K562 (cell line): ENCODE results near the gene SDF4. TPM values are rescaled to one million over a fixed set of nuclear protein-coding genes. Genes with fewer than 3 reads are reported as not detected.

ENCODE experiments used
- COPS2 ChIP-seq: fragments of 450-650 bp; conservative IDR thresholded peaks from 2 replicates; pipeline ENCODE4 v1.6.1; 2016; ENCODE audit warnings: mild to moderate bottlenecking, moderate library complexity
- FOXK1 ChIP-seq: sonication (generic); formaldehyde crosslinking; IDR thresholded peaks from 2 replicates; pipeline ENCODE4 v1.8.0; 2022; ENCODE audit warnings: missing genetic modification reagents, mild to moderate bottlenecking, borderline replicate concordance
- GTF2A2 ChIP-seq: IDR thresholded peaks from 2 replicates; pipeline ENCODE4 v1.6.1; 2016; ENCODE audit warnings: mild to moderate bottlenecking, missing genetic modification characterization, missing compliant biosample characterization
- IFI16 ChIP-seq: fragments of 250-450 bp; sonication (Bioruptor Pico); IDR thresholded peaks from 2 replicates; pipeline ENCODE4 v2.1.2; 2022; ENCODE audit warnings: mild to moderate bottlenecking, inconsistent platforms
- KAT8 ChIP-seq: fragments of 450-650 bp; IDR thresholded peaks from 2 replicates; pipeline ENCODE4 v1.6.1; 2016; ENCODE audit warnings: low read depth, mild to moderate bottlenecking
- MCM3 ChIP-seq: fragments of 450-650 bp; IDR thresholded peaks from 2 replicates; pipeline ENCODE4 v1.6.1; 2016
- NR1H2 ChIP-seq: sonication (generic); formaldehyde crosslinking; IDR thresholded peaks from 2 replicates; pipeline ENCODE4 v1.4.0; 2020; ENCODE audit warnings: mild to moderate bottlenecking, missing genetic modification reagents
- RFX7 ChIP-seq: fragments of 250-450 bp; sonication (Bioruptor Pico); IDR thresholded peaks from 2 replicates; pipeline ENCODE4 v1.5.1; 2021; ENCODE audit warnings: mild to moderate bottlenecking
- RHOXF2B ChIP-seq: fragments of 250-450 bp; sonication (Bioruptor Pico); conservative IDR thresholded peaks from 2 replicates; pipeline ENCODE4 v1.5.1; 2021
- ZFP30 ChIP-seq: fragments of 250-450 bp; sonication (Bioruptor Pico); IDR thresholded peaks from 2 replicates; pipeline ENCODE4 v1.8.0; 2022; ENCODE audit warnings: moderate library complexity, mild to moderate bottlenecking, inconsistent platforms, borderline replicate concordance
- ZNF174 ChIP-seq: fragments of 250-450 bp; sonication (Bioruptor Pico); IDR thresholded peaks from 2 replicates; pipeline ENCODE4 v1.4.0; 2020; ENCODE audit warnings: mild to moderate bottlenecking
- ZNF57 ChIP-seq: fragments of 450-650 bp; formaldehyde crosslinking; IDR thresholded peaks from 2 replicates; pipeline ENCODE4 v1.4.0; 2020; ENCODE audit warnings: mild to moderate bottlenecking, moderate library complexity
- polyA plus RNA-seq, 8 experiments: library from polyadenylated mRNA; depleted of rRNA in 4 of 8; stranded (reverse) in 5 of 8; unstranded in 3 of 8; fragments of >200 nt; fragmentation: Nextera tagmentation in 2 of 8; fragmentation: Illumina TruSeq in 1 of 8; extraction: Ambion mirVana in 2 of 8; extraction: Trizol in 1 of 8; gene quantifications; 2 replicates each; pipeline versions ENCODE4 v1.2.1 to v1.2.3, GENCODE V29; 2011 to 2014; ENCODE audit warnings: inconsistent platforms in 1 of 8, missing spikeins in 1 of 8
- total RNA-seq, 7 experiments: library from RNA; depleted of rRNA in 6 of 7; stranded (reverse); fragments of >200 nt in 6 of 7; fragmentation: Illumina TruSeq in 2 of 7; extraction: Trizol in 2 of 7; gene quantifications; 2 replicates each; pipeline versions ENCODE4 v1.2.1 to v1.2.3, GENCODE V29; 2011 to 2021; ENCODE audit warnings: low replicate concordance in 1 of 7
- TF ChIP-seq, protein P1 (sequence below): fragments of 450-650 bp; IDR thresholded peaks from 2 replicates; pipeline ENCODE4 v1.6.1; 2016; ENCODE audit warnings: missing biosample characterization, missing genetic modification characterization
- TF ChIP-seq, protein P2 (sequence below): fragments of 450-650 bp; IDR thresholded peaks from 2 replicates; pipeline ENCODE4 v1.6.1; 2016; ENCODE audit warnings: borderline replicate concordance
- TF ChIP-seq, protein P3 (sequence below): fragments of 450-650 bp; IDR thresholded peaks from 2 replicates; pipeline ENCODE4 v1.7.0; 2016; ENCODE audit warnings: borderline replicate concordance
- TF ChIP-seq, protein P4 (sequence below): sonication (generic); formaldehyde crosslinking; IDR thresholded peaks from 2 replicates; pipeline ENCODE4 v1.8.0; 2022; ENCODE audit warnings: mild to moderate bottlenecking, missing genetic modification reagents
- TF ChIP-seq, protein P5 (sequence below), 3 experiments: IDR thresholded peaks in 2 of 3; conservative IDR thresholded peaks in 1 of 3; 2 replicates each; pipeline ENCODE4 v1.5.1; 2011 to 2012; ENCODE audit warnings: low read length in 3 of 3, mild to moderate bottlenecking in 3 of 3, control low read depth in 2 of 3, improper control_type of control experiment in 1 of 3, inconsistent platforms in 1 of 3, low read depth in 1 of 3, mixed read lengths in 1 of 3, moderate library complexity in 1 of 3; ENCODE audit not compliant: insufficient read depth in 2 of 3
- TF ChIP-seq, protein P6 (sequence below): sonication (generic); formaldehyde crosslinking; IDR thresholded peaks from 2 replicates; pipeline ENCODE4 v1.4.0; 2020; ENCODE audit warnings: mild to moderate bottlenecking, missing genetic modification reagents

The SDF4 gene
- total and polyA plus RNA-seq, 9 of the 15 experiments (the other 6 are each of a cell fraction or from before 2014, with no cell fraction given): 0.35 to 160 (median 65.2) TPM

DNA sequence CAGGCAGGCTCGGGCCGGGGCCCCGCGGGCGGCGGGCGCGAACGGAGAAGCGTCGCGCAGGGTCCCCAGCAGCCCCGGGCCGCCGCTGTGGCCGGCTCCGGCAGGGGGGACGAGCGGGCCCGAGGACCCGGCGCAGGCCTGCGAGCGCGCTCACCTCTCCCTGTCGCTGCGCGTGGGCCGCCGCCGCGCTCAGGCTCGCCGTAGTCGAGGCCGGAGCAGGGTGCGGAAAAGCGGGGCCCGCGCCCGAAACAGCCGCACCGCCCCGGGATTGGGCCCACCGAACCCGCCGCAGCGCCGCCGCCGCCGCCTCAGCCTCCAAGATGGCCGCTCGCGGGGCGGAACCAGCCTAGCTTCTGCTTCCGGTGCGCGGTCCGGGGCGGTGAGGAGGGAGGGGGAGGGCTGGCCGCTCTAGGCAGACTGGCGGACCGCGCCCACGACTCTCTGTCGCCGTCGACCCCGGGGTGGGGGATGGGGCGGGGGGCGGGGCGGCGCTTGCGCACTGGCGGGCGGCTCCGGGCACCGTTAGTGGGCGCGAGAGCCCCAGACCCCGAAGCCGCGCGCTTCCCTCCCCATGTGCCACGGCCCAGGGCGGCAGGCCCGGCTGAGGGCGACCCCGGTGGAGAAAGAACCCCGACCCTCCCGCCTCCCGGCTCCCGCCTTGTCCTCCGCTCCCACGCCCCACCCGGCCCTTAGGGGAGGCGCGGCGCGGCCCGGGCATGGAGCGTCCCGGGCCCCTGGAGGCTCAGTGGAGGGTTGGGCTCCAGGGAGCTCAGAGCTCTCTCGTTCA lies 41.9 kb upstream of the SDF4 start, which contains the start of gene UBE2J2 (continued):
- TF ChIP-seq ZNF57 (CRISPR knock-in tag) (no peak), MCM3 (no peak), NR1H2 (no peak; the same call in 1 of the 2 replicates), ZFP30 (no peak), RFX7 (CRISPR knock-in tag) (no peak), ZNF174 (no peak), FOXK1 (CRISPR knock-in tag) (no peak), COPS2 (no peak), RHOXF2B (CRISPR knock-in tag) (no peak), IFI16 (CRISPR knock-in tag) (no peak), GTF2A2 (no peak), KAT8 (no peak)
- TF ChIP-seq, protein P1, sequence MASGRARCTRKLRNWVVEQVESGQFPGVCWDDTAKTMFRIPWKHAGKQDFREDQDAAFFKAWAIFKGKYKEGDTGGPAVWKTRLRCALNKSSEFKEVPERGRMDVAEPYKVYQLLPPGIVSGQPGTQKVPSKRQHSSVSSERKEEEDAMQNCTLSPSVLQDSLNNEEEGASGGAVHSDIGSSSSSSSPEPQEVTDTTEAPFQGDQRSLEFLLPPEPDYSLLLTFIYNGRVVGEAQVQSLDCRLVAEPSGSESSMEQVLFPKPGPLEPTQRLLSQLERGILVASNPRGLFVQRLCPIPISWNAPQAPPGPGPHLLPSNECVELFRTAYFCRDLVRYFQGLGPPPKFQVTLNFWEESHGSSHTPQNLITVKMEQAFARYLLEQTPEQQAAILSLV (tag): no peak
- TF ChIP-seq, protein P2, sequence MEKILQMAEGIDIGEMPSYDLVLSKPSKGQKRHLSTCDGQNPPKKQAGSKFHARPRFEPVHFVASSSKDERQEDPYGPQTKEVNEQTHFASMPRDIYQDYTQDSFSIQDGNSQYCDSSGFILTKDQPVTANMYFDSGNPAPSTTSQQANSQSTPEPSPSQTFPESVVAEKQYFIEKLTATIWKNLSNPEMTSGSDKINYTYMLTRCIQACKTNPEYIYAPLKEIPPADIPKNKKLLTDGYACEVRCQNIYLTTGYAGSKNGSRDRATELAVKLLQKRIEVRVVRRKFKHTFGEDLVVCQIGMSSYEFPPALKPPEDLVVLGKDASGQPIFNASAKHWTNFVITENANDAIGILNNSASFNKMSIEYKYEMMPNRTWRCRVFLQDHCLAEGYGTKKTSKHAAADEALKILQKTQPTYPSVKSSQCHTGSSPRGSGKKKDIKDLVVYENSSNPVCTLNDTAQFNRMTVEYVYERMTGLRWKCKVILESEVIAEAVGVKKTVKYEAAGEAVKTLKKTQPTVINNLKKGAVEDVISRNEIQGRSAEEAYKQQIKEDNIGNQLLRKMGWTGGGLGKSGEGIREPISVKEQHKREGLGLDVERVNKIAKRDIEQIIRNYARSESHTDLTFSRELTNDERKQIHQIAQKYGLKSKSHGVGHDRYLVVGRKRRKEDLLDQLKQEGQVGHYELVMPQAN: peak; percentile 52; the same call in 1 of the 2 replicates
- TF ChIP-seq, protein P3, sequence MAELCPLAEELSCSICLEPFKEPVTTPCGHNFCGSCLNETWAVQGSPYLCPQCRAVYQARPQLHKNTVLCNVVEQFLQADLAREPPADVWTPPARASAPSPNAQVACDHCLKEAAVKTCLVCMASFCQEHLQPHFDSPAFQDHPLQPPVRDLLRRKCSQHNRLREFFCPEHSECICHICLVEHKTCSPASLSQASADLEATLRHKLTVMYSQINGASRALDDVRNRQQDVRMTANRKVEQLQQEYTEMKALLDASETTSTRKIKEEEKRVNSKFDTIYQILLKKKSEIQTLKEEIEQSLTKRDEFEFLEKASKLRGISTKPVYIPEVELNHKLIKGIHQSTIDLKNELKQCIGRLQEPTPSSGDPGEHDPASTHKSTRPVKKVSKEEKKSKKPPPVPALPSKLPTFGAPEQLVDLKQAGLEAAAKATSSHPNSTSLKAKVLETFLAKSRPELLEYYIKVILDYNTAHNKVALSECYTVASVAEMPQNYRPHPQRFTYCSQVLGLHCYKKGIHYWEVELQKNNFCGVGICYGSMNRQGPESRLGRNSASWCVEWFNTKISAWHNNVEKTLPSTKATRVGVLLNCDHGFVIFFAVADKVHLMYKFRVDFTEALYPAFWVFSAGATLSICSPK: no peak
- TF ChIP-seq, protein P4, sequence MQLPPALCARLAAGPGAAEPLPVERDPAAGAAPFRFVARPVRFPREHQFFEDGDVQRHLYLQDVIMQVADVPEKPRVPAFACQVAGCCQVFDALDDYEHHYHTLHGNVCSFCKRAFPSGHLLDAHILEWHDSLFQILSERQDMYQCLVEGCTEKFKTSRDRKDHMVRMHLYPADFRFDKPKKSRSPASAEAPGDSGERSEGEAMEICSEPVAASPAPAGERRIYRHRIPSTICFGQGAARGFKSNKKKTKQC: 0 out of 2 replicates have a peak, but pooled peaks have one; percentile 27
- TF ChIP-seq, protein P5, sequence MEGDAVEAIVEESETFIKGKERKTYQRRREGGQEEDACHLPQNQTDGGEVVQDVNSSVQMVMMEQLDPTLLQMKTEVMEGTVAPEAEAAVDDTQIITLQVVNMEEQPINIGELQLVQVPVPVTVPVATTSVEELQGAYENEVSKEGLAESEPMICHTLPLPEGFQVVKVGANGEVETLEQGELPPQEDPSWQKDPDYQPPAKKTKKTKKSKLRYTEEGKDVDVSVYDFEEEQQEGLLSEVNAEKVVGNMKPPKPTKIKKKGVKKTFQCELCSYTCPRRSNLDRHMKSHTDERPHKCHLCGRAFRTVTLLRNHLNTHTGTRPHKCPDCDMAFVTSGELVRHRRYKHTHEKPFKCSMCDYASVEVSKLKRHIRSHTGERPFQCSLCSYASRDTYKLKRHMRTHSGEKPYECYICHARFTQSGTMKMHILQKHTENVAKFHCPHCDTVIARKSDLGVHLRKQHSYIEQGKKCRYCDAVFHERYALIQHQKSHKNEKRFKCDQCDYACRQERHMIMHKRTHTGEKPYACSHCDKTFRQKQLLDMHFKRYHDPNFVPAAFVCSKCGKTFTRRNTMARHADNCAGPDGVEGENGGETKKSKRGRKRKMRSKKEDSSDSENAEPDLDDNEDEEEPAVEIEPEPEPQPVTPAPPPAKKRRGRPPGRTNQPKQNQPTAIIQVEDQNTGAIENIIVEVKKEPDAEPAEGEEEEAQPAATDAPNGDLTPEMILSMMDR (IDR thresholded peaks at IDR 0.05 in 2 of 3, conservative IDR thresholded peaks at IDR 0.05 in 1 of 3; ENCODE audit: insufficient read depth in 2 of 3, low read depth in 1 of 3, low read length in 3 of 3): no peak; a peak in 1 of 6 replicates
- TF ChIP-seq, protein P6, sequence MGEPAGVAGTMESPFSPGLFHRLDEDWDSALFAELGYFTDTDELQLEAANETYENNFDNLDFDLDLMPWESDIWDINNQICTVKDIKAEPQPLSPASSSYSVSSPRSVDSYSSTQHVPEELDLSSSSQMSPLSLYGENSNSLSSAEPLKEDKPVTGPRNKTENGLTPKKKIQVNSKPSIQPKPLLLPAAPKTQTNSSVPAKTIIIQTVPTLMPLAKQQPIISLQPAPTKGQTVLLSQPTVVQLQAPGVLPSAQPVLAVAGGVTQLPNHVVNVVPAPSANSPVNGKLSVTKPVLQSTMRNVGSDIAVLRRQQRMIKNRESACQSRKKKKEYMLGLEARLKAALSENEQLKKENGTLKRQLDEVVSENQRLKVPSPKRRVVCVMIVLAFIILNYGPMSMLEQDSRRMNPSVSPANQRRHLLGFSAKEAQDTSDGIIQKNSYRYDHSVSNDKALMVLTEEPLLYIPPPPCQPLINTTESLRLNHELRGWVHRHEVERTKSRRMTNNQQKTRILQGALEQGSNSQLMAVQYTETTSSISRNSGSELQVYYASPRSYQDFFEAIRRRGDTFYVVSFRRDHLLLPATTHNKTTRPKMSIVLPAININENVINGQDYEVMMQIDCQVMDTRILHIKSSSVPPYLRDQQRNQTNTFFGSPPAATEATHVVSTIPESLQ (CRISPR knock-in tag): no peak
